GM18861 (cell line): ENCODE results near the gene DPYSL5.
A peak's percentile ranks its signal among the peaks of the same experiment; 100 is the strongest.

Experiments used
- ATAC-seq: cut with Tn5 transposase; IDR thresholded peaks from one replicate; pipeline ENCODE4 v1.9.1; 2021; ENCODE audit not compliant: unreplicated experiment

DPYSL5 gene

DNA sequence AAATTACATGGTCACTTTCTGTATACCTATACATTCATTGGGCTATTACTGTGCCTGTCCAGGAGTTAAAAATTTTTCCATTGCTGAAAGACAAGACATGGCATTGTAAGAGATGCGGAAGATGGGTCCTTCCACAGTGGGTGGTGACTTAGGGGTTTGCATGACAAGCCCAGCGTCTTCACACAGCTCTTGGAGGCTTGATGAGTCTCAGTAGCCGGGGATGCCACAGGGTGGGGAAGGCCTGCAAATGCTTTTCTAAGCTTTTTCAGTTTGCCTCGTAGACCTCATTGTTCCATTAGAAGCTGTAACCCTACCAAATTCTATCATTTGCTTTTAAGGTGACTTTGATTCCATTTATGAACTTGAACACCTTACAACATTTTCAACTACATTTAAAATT, 104.4 kb downstream of the DPYSL5 start:
- ATAC-seq: no peak

DNA sequence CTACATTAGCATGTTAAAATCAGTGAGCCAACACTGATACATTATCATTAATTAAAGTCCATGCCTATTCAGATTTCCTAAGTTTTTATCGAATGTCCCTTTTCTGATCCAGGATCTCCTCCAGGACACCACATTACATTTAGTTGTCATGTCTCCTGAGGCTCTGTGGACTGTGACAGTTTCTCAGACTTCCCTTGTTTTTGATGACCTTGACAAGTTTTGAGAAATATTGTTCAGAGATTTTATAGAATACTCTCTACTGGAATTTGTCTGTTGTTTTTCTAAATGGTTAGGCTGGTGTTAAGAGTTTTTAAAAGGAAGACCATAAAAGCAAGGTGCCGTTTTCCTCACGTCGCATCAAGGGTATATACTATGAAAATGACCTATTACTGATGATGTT, 106.2 kb downstream of the DPYSL5 start:
- ATAC-seq: no peak

DNA sequence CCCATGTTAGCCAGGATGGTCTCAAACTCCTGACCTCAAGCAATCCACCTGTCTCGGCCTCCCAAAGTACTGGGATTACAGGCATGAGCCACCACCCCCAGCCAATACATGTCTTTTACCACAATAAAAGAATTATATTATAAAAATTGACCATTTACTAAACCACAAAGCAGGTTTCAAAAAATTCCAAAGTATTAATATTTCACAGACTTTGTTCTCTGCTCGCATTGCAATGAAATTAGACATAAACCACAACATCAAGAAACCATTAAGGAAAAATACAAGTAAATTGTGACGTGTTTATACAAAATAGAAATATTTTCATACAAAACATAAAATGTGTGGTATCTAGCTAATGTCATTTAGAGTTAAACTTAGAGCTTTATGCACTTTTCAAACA, 109.1 kb downstream of the DPYSL5 start:
- ATAC-seq: no peak

DNA sequence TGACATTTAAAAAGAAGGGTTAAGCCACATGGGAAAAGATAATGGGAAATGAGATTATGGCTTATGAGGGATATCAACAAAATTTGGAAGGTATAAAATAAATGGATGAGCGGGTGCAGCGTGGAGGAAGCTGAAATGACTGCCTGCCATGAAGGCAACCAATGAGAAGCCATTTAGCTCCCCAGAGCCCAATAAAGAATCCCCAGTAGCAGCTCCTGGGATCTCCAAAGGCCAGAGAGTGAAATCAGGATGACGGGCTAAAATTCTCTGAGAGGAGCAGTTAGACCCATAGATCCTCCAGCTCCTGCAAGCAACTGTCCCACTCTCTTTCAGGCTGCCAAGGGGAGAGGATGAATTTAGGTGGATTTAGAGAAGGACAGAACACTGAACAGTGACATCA, 109.6 kb downstream of the DPYSL5 start:
- no peak for ATAC-seq

DNA sequence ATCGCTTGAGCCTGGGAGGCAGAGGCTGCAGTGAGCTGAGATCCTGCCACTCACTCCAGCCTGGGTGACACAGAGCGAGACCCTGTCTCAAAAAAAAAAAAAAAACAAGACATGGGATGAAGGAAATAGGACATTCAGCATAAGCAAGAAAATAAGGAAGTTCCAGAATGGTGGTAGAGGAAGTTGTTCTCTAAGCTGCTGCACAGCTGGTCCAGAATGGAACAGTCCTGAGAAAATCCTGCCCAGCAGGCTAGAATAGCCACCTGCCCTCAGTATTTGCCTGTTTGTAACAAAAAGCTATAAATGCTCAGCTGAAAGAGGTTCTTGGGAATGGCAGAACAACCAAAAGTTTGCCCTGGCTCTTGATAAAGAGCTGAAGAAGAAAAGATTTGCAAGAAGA, 111.4 kb downstream of the DPYSL5 start:
- ATAC-seq: no peak

DNA sequence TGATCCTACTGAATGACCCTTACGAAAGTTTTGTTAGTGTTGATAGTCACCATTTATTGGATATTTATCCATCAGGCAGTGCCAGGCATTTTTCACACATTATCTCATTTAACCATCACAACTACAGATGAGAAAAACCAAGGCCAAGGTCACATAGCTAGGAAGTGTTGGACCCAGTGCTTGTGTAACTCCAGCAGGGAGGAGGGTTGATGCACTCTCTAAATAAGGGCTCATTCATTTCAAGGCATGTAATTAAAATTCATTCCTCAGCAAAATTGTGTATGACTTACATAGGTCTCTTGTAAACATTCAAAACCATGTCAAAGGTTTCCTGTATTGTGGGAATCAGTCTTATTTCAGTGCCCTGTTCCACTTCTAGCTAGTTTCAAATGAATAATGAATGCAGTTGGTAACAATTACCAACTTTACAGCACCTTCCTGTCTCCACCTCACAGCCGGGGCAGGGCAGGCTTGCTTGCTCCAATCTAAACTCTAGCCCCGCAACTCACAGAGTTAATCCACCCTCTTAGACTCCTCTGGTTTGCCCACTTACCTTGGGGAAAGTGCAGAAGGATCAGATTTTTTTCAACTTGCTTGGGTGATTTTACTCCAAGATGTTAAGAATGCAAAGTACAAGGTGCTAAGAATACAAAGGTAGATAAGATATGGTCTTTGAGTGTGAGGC, 116.7 kb downstream of the DPYSL5 start:
- ATAC-seq: no peak

DNA sequence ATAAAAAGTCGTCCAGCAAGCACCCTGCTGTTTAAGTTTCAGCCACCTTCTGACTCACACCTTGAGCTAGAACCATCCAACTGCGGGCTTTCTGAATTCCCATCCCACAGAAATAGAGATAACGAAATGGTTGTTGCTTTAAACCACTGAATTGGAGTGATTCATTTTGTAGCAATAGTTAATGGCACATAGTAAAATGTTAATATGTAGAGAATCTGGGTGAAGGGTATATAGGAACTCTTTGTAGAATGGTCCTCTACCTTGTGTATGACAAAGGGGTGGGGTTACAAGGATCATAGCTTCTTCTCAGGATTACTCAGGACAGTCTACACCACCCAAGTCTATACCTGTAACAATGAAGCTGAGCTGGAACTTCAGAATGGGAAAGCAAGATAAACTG, 120.1 kb downstream of the DPYSL5 start:
- ATAC-seq: no peak

DNA sequence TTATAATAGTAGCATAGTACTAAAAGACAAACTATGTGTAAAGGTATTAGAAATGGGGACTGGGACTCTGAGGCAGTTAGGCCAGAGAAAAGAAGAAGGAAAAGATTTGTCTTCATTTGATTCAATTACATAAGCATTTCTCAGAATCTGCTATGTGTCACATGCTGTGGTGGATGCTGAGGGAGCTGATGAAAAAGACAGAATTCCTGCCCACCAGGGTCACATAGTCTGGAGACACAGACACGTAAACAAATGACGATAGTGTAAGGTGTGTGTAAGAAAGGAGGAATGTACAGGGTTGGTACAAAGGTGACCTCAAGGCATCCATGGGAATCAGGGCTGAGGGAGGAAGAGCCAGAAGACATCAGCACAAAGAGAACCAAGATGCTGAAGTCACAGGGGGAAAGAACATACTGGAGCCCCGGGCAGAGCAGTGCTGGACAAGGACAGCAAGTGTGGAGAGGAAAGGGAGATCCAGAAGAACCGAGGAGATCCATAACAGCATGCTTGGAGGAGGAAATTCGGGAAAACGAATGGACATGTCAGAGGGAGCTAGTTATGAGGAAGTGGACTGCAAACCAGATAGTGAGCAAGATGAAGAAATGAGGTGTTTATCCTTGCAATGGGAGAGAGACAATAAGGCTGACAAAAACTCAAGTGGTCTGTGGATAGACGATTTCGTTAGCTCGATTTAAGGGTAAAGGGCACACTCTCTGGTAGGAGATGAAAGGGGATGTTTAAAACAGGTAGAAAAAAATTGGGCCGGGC, 121.3 kb downstream of the DPYSL5 start:
- no peak for ATAC-seq

DNA sequence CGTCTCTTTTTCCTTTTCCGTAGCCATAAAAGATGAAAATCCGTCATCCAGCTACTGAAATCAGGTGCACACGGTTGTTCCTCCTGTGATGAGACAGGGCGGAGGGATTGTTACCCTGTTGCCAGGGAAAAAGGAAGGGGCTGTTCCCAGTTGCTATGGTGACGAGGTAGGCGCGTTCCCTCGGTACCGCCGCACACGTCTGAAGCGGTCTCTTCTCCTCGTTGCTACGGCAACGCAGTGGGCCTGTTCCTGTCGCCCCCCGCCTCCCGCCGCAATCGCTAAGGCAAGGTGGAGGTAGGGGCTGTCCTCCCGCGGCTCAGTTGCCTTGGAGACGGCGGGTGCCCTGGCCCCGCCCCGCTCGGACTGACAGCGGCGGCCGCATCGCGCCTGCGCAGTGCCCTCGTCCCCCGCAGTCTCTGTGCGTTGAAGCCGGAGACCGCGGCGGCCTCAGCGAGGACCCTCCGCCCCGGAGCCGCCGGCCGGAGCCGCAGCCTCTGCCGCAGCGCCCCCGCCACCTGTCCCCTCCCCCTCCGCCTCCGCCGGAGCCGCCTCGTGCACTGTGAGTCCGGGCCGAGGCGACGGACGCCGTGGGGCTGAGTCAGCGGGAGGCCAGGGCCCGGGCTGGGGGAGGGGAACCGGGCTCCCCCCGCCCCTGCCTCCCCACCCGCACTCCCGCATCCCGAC, 122.5 kb downstream of the DPYSL5 start, which contains the start of gene MAPRE3:
Gene MAPRE3, plus strand, starts transcription at position 394 of the 684 bp plus-strand sequence. CDS start 51,582 bp downstream, outside the sequence.
- ATAC-seq: peak; percentile 60

DNA sequence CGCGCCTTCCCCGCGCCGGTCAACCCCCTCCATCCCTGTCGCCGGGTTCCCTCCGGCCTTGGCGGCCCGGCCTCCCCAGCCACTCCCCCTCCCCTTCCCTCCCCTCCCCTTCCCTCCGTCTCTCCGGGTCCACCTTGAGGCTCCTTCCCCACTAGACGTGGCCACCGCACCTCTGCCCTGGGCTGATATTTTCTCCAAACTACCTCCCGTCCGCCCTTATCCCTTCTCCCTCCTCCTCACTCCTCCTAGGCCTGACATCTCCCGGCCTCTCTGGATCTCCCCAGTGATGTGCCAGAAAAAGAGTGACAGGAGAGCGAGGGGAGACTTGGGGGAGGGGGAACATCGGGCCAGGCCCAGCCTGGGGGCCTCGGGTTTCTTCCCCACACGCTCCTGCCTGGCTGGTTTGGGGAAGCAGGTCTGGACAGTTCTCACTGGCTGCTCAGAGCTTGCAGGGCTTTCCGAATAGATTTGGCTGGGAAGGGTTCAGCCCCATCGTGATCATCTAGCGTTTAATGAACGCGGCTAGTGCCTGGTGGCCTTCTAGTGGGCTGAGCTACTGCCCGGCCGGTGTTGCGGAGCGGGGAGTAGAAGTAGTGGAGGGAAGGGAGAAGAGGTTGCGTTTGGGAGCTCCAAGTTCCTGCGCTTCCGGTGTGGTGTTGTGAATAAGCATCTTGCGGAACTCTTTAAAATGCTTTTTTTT, 123.1 kb downstream of the DPYSL5 start:
- ATAC-seq: no peak

DNA sequence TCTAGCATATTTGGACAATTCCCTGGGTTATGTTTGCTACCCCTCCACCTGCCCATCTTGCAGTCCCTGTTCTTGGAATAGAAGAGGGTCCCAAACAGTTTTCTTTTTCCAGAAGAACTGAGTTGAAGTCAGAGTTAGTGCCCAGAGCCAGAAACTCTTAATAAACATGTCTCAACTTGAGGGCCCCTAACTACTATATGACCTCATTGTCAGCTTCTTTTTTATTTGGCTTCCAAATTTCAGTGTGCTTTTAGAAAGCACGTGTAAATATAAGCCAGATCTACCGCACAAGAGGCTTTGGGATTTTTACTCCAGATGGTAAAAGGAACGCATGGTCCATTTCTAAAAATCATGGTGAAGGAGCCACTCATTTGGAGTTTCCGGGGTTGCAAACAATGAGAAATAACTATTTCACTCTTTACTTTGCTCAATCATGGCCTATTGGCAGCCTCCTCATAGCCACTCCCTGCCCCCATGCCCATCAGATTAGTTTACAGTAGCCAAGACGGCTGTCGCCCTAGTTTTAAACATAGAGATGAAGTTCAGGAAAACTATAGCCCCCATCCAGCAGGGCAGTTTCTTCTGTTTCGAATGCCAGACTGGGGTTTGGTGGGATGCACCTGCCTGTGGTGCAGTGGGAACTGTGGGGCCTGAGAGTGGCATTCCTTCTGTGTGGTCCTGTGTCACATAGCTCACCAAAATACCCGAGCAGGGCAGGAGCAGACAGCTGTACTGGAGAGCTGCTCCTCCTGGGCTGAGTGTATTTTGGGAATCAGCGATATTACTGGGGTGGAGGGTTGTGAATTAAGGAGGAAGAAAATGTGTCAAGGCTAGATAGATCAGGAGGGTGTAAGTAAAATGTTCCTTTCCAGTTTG, 124.2 kb downstream of the DPYSL5 start:
- no peak for ATAC-seq

DNA sequence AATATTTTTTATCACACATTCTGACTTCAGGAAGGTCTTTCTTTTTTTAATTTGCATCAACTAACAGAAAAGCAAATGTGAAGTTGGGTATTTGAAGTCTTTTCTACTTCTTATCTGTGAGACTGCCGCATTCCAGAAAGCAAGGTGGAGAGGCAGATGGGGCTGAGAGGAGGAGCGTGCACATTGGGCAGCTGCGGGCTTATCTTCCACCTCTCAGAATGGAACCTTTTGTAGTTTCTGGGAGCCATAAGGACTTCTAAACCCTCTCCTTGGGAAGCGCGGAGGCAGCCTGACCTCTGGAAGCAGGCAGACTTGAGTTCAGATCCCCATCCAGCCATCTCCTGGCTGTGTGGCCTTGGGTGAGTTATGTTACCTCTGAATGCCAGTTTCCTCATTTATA, 126.4 kb downstream of the DPYSL5 start:
- ATAC-seq: no peak

DNA sequence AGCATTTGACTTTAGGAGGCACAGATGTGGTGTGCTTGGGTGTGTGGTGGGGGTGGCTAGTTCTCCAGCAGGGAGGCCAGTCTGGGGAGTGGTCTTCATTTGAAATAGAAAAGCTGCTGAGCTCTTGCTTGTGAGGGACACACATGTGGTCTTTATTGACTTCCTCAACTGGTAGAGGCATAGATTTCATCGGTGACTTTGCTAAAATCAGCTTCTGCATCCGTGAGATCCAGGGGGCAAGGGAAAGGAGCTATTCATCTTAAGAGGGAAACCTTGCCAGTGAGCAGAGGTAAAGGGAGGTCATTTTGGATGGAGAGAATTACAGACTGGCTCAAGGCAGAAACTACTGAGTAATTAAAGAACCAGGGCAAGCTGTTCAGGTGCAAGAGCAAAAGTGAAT, 127.2 kb downstream of the DPYSL5 start:
- ATAC-seq: no peak

DNA sequence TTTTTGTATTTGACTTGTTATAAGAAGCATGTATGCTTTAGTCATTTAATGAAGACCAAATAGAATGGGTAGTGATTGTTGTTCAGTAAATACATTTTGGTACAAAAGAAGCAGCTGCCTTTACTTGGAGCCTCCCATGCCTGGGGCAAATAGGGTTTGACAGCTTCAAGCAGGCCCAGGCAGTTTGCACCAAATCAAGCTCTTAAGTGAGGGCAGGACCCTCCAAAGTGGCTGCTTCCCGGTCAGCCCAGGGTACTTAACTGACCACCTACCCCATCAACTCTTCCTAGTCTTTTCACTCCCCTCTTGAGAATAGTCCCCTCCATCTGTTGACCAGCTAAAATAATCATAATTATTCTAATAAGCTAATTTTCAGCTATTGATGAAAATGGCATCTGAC, 127.7 kb downstream of the DPYSL5 start:
- no peak for ATAC-seq

DNA sequence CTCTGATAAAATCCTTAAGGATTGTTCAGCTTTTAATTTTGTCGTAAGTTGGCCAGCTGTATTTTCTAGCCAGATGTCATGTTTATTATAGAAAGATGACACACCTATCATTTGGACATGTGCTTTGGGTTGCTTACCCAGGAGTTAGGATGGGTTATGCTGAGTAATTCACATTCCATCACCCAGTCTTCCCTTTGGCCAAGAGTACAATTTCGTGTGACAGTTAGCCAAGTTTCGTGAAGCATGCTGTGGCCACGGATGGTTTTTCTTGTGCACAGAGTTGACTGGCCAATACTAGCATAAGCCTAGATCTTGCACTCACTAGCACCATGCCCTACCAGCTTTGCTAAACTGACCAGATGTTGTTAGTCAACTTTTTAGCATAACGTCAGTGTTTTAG, 128.3 kb downstream of the DPYSL5 start:
- ATAC-seq: no peak

DNA sequence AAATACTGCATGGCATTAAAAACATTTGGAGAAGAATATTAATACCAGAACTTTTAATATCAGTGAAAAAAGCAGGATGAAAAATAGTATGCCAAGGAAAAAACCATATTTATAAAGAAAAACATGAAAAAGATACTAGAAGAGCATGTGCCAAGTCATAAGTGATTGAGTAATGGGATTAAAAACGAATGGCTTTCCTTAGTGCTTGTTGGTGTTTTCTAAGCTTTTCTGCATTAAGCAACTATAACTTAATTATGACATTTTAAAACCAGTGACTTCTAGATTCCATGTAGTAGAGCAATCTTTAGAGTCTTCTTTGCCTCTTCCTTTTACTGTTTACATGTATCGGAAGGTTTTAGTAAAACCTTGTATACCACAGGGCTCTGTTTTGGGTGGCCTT, 129.1 kb downstream of the DPYSL5 start:
- ATAC-seq: no peak

DNA sequence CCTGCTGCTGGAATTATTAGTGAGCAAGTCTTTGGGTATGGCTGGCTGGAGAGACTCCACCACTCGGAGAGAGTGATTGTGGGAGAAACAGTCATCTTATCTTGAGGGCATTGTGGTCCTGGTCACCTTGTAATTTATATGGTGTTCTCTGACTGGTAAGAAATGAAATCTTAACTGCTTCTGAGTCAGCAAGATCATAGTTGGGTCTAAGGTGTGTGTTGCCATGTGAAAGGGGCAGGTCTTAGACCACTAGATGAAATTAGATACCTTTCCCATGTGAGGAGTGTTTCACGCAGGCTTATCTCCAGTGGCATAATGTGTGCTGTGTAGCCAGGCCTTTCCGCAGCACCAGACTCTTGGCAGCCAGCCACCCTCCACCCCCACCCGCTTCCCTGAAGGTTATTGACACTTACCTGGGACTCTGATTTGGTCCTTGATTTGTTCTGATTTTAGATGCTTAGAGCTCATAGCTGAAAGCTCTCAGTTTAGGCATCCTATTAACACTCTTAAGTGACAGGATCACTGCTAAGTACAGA, 130.2 kb downstream of the DPYSL5 start:
- no peak for ATAC-seq

DNA sequence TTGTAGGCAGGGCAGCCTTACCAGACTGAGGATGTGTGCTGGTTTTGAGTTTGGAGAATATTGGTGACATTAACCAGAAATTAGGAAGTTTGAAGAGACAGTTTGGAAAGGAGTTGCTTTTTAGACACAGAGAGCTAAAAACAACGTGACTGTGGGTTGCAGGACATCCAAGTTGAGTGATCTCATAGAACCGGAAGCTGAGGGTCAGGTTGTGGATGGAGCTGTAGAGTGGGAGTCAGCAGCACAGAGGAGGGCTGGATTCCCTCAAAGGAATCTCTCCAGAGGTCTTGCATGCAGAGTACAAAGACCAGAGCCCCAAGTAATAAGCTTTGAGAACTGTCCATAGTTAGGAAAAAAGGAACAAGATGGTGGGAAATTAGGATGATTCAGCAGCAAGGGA, 131.8 kb downstream of the DPYSL5 start:
- no peak for ATAC-seq

DNA sequence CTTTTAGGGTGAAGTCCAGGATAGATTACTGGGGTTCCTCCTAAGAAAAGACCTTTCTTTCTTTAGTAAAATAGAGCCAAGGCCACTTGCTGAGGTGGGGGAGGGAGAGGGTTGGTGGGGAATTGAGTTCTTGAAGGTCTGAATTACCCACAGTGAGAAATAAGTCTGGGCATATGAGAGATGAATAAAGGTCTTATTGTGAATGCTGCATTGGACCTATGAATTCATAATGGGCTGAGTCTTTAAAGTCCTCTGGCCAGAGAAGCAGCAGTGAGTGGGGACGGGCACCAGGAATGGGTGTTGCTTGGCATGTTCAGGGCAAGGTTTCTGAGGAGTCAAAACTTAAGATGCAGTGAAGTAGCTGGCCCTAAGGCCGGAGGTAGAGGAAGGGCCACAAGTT, 133.0 kb downstream of the DPYSL5 start:
- ATAC-seq: no peak

DNA sequence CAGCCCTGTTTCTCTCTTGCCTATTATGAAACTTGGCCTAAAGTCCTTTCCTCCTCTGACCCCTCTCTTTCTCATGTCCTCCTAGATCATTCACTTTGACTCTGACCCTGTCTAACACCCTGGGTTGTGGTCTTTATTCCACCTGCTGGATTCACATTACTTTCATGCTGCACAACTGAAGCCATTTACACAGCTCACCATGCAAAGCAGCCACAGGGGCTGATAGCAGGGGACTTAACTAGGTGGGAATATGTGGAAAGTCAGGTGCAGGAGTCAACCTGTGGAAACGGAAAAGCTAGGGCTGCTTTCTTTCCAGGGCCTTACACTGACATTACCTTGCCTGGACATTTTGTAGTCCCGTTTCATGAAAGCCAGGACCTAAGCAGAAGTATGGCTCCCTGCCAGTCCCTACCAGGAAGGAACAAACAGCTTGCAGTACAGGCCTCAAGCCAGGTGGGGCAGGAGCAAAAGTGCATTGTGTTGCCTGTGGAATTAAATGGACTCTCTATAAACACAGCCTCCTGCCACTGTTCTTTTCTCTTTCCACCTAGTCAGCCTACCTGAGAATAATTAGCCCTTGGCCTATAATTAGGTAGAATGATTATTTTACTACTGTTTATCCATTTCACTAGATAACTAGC, 134.3 kb downstream of the DPYSL5 start:
- ATAC-seq: no peak
